ENCODE data around the gene LLGL1. TPM values are rescaled to one million over a fixed set of nuclear protein-coding genes. Genes with fewer than 3 reads are reported as not detected.

Gene LLGL1
- total RNA-seq, 1 donor from 2014 or later: 70.5 TPM

- H3K27me3 Mint-ChIP-seq (ENCODE audit: insufficient read depth, low read depth): peaks cover 2% of the 10 kb centered on the region
- peaks cover 37% of the 10 kb centered on the region for H3K36me3 Mint-ChIP-seq
- H3K79me2 ChIP-seq (ENCODE audit: low read depth): no peaks in the 10 kb centered on the region
- no peaks in the 10 kb centered on the region for H3K27me3 ChIP-seq
- no peaks in the 10 kb centered on the region for H3K4me1 ChIP-seq
- no peak for DNase-seq (ENCODE audit: low spot score)
- H3K36me3 ChIP-seq: peaks cover 6% of the 10 kb centered on the region
- H2AFZ ChIP-seq (replicated peaks): no peak overlapping the region
- no peak overlapping the region for H3K4me2 ChIP-seq
- H3K27ac ChIP-seq: no peak overlapping the region
- H3K9ac ChIP-seq: no peak overlapping the region
- no peak overlapping the region for H3K4me3 ChIP-seq
- H3K4me1 Mint-ChIP-seq: no peaks in the 10 kb centered on the region
- TF ChIP-seq EZH2 (IDR thresholded peaks at IDR 0.05) (no peak), EZH2phosphoT487 (IDR thresholded peaks at IDR 0.05) (no peak), CTCF (IDR thresholded peaks at IDR 0.05) (no peak)
- no peak overlapping the region for H3K4me3 Mint-ChIP-seq
- no peaks in the 10 kb centered on the region for H3K9me3 ChIP-seq (ENCODE audit: low read depth)
- H3K27ac Mint-ChIP-seq: no peak overlapping the region
- peaks cover 4% of the 10 kb centered on the region for H4K20me1 ChIP-seq (ENCODE audit: low read depth)
- no peaks in the 10 kb centered on the region for H3F3A ChIP-seq (ENCODE audit: low read depth)
- no peaks in the 10 kb centered on the region for H3K9me3 Mint-ChIP-seq
These were observed 55.4 kb downstream of the LLGL1 start for GRCh38 chr17:18280766-18281371.

- H3K27me3 ChIP-seq: no peaks in the 10 kb centered on the region
- H3K79me2 ChIP-seq (ENCODE audit: low read depth): no peaks in the 10 kb centered on the region
- H3K9ac ChIP-seq: no peak overlapping the region
- Mint-ChIP-seq H3K4me1 (no peaks in the 10 kb centered on the region), H3K9me3 (no peaks in the 10 kb centered on the region), H3K4me3 (no peak overlapping the region), H3K27ac (no peak overlapping the region), H3K36me3 (peaks cover 36% of the 10 kb centered on the region), H3K27me3 (ENCODE audit: insufficient read depth, low read depth) (peaks cover 2% of the 10 kb centered on the region)
- no peaks in the 10 kb centered on the region for H3K9me3 ChIP-seq (ENCODE audit: low read depth)
- H3K4me3 ChIP-seq: no peak overlapping the region
- TF ChIP-seq CTCF (IDR thresholded peaks at IDR 0.05) (no peak), EZH2 (IDR thresholded peaks at IDR 0.05) (no peak)
- H3K27ac ChIP-seq: no peak overlapping the region
- H2AFZ ChIP-seq (replicated peaks): no peak overlapping the region
- H3K4me2 ChIP-seq: no peak overlapping the region
- H4K20me1 ChIP-seq (ENCODE audit: low read depth): peaks cover 4% of the 10 kb centered on the region
- DNase-seq (ENCODE audit: low spot score): no peak
- H3K4me1 ChIP-seq: no peaks in the 10 kb centered on the region
- H3K36me3 ChIP-seq: peaks cover 6% of the 10 kb centered on the region
- no peaks in the 10 kb centered on the region for H3F3A ChIP-seq (ENCODE audit: low read depth)
These were observed 56.4 kb downstream of the LLGL1 start for GRCh38 chr17:18281788-18282187.

GRCh38 chr17:18285296-18285695 is 59.9 kb downstream of the LLGL1 start:
- Mint-ChIP-seq H3K4me1 (no peaks in the 10 kb centered on the region), H3K4me3 (no peak overlapping the region), H3K27ac (no peak overlapping the region), H3K9me3 (no peaks in the 10 kb centered on the region), H3K36me3 (peaks cover 41% of the 10 kb centered on the region), H3K27me3 (ENCODE audit: insufficient read depth, low read depth) (peaks cover 3% of the 10 kb centered on the region)
- peaks cover 10% of the 10 kb centered on the region for H3K36me3 ChIP-seq
- no peak overlapping the region for H2AFZ ChIP-seq (replicated peaks)
- H3K79me2 ChIP-seq (ENCODE audit: low read depth): no peaks in the 10 kb centered on the region
- H3K4me1 ChIP-seq: no peaks in the 10 kb centered on the region
- H3F3A ChIP-seq (ENCODE audit: low read depth): no peaks in the 10 kb centered on the region
- H3K9ac ChIP-seq: no peak overlapping the region
- DNase-seq (ENCODE audit: low spot score): no peak
- H3K9me3 ChIP-seq (ENCODE audit: low read depth): no peaks in the 10 kb centered on the region
- no peak overlapping the region for H3K27ac ChIP-seq
- no peak overlapping the region for H3K4me3 ChIP-seq
- no peak for TF ChIP-seq EZH2phosphoT487 (IDR thresholded peaks at IDR 0.05)
- no peak for TF ChIP-seq EZH2 (IDR thresholded peaks at IDR 0.05)
- no peak for TF ChIP-seq CTCF (IDR thresholded peaks at IDR 0.05)
- H3K27me3 ChIP-seq: no peaks in the 10 kb centered on the region
- peaks cover 2% of the 10 kb centered on the region for H4K20me1 ChIP-seq (ENCODE audit: low read depth)
- H3K4me2 ChIP-seq: no peak overlapping the region
